GM15510 (cell line): ENCODE results near the gene SPATS2.

Experiments
- POLR2A ChIP-seq: IDR thresholded peaks from 3 replicates; pipeline ENCODE4 v1.6.1; 2011; ENCODE audit warnings: borderline replicate concordance; ENCODE audit not compliant: insufficient read length; ENCODE audit errors: extremely low read depth

SPATS2 gene

DNA sequence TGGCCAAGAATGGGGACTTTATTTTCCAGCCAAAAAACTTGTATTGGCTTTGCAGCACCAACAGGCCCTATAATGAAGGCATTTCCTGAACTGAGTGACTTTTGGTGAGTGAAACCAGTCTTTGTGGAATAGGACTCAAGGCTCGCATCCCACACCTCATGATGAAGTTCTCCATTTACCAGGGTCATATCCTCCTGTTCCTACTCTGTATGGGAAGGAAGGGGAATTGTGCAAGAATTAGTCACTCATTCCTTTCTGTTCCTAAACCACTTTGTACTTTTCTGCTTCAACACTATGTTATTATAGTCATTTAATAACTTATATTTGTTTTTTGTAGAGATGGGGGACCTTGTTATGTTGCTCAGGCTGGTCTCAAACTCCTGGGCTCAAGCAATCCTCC, 2.3 kb upstream of the SPATS2 start:
- no peak for TF ChIP-seq POLR2A

DNA sequence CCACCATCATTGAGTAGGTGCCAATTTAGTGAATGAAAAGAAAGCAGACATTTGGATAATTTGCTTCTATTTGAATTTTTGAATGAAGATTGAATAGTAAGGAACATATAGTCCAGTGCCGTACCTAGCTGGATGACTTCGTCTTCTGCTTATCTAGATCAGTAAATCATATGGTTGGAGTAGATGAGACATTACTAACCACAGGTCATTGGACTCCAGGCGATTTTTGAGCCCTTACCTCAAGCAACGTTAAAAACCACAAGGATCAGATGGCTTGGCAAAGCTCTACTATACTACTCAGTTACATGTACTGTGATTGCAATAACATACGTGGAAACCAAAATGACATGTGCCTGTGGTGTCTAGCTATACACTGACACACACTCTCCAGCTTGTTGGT, 1.7 kb upstream of the SPATS2 start:
- no peak for TF ChIP-seq POLR2A

GRCh38 chr12:49366096-49366651, 1.1 kb upstream of the SPATS2 start:
- TF ChIP-seq POLR2A, result no peak

DNA sequence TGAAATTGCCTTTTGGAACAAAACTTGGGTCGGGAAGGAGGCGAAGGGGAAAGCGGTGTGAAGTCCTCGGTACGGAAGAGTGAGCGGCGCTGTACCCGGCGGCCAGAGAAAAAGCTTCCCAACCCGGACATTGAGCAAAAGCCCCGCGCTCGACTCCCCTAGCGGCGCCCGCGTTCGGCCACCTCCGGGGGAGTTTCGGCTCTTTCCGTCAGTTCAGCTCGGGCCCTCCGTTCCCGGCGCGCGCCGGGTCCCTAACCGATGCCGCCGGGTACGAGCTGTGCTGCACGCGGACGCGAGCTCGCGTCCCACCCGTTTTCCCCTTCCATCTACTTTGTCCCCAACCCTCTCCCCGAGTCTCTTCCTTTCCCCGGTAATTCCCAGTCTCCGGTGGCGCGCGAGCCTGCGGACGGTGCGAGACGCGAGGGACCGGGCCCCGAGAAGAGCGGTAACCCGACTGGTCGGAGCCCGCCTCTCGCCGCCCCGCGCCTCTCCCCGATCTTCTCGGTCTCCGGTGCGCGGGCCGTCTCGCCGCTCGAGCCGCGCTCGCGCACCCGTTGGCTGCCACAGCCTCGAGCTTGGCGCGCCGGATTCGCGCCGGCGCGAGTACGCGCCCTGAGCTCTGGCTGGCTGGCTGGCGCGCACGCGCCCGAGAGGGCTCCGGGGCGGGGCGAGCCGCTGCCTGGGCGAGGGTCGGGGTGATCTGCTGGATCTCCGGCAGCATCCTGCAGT, 446 bp upstream of the SPATS2 start:
- TF ChIP-seq POLR2A, result peak; percentile 84

GRCh38 chr12:49368240-49368600, 958 bp downstream of the SPATS2 start:
- no peak for TF ChIP-seq POLR2A

DNA sequence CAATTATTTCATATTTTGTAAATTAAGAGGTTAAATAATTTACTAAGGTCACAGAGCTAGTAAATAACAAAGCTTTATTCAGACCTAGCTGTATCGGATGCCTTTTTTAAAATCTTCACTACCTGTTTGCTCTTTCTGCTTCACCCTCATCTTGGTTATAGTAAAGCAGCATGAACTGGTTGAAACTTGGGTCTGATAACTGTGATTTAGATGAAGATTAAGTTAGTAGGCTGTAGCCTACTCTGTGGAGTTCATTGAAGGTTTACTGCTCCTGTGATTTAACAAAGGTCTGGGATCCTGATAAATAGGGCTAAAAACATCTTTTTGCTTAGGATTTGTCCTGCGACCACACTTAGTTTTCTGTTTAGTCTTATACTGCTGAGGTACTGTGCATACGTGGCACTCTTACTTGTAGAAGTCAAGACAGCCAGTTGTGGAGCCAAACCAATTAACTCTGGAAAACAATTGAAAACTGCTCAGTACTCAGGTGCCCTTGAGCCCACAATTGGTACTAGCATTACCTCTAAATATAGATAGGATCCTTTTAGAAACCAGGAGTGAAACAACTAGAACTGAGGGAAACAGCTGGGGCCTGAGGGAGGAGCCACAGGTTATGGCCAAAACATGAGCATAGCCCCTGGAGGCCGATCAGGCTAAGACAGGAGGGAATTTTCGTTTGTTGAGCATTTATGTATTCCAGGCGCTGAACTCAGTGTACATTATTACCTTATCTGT, 2.3 kb downstream of the SPATS2 start:
- TF ChIP-seq POLR2A, result peak; percentile 20

GRCh38 chr12:49370539-49370938, 3.3 kb downstream of the SPATS2 start:
- TF ChIP-seq POLR2A, result no peak

DNA sequence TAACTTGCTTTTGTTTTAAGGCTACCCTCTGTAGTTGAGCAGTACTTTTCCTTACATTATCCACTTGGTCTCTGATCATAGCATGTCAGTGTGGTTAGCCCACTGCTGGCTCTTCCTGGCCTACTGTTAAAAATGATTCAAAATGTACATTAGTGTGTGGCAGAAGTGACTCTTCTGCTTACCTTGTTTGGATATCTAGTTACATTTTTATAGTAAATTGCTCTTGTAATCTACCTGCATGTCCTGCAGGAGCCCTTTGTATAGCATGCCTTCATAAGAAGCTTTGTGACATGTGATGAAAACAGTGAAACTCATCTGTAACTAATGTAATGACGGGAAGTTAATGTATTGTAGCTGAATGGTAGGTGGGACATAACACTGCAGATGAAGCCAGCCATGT, 8.1 kb downstream of the SPATS2 start:
- no peak for TF ChIP-seq POLR2A

DNA sequence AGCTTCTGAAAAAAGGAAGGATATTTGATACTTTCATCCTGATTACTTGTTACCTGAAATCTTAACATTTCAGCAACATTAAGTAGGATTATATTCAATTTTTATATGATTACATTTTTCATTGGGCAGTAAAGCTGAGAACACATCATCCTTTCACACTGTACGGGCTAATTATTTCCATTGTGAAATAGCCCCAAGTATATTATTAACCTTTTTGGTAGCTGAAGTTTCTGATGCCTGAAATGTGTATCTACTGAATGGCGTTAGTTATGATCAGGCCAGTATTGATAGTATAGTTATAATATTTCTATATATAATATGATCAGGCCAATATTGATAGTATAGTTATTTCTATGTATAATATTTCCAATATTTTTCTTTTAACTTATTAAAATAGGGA, 10.1 kb downstream of the SPATS2 start:
- no peak for TF ChIP-seq POLR2A

DNA sequence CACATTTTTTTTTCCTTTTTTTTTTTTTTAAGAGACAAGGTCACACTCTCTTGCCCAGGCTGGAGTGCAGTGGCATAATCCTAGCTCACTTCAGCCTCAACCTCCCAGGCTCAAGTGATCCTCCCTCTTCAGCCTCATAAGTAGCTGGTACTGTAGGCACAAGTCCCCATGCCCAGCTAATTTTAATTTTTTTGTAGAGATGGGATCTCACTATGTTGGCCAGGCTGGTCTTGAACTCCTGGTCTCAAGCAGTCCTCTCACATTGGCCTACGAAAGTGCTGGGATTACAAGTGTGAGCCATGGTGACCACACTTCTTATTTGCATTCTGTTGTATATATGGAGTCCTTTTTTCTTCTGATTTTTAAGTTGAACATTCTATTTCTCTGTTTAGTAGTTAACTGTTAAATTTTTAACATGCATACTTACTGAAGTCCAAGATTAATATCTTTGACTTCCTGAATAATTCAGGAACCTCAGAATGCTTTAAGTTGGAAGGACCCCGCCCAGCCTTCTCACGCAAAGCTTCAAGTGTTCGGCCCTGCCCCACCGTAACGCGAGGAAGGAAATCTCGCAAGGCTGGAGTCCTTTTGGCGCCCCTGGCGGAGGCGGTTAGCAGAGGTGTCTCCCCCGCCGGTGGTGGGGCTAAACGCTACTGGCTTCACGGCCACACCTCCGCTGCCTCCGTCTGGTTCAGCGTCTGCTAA, 21.6 kb downstream of the SPATS2 start:
- TF ChIP-seq POLR2A, result no peak

GRCh38 chr12:49389387-49389703, 22.1 kb downstream of the SPATS2 start:
- TF ChIP-seq POLR2A, result no peak

DNA sequence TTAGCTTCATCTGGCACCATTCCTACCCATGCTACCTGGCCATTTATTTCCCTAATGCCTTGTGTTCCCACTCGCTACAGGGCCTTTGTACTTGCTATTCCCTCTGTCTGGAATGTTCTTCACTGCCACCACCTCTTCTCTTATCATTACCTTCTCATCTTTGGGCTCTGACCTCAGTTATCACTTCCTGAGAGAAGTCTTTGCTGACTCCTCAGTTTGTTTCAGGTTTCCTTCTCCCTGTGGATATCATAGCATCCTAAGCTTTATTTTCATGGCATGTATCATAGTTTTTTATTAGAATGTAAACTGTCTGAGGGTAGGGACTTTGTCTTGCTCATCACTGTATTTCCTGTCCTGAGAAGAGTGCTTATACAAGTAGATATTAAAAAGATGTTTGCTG, 29.7 kb downstream of the SPATS2 start:
- no peak for TF ChIP-seq POLR2A

DNA sequence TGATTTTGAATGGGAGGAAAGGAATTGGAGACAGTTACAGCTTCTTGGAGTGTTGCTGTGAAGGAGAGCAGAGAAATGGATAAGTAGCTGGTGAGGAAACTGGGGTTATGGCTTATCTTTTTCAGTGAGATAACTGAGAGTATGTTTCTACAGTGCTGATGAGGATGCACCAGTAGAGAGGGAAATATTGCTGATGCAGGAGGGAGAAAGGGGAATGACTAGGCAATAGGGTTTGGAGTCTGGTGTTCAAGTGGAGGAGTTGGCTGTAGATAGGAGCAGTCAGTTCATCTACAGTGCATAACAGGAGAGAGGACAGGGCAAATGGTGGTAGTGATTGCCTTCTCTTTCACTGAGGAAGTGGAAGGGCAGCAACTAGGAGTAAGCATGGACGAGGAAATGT, 33.0 kb downstream of the SPATS2 start:
- TF ChIP-seq POLR2A, result no peak

- no peak for TF ChIP-seq POLR2A
Observed at GRCh38 chr12:49403971-49404450, 36.7 kb downstream of the SPATS2 start.

GRCh38 chr12:49404956-49405355, 37.7 kb downstream of the SPATS2 start:
- TF ChIP-seq POLR2A, result no peak
